Fibroblast of lung (primary cell): ENCODE data around the gene RIIAD1. TPM values are rescaled to one million over a fixed set of nuclear protein-coding genes. Genes with fewer than 3 reads are reported as not detected.
A peak's percentile ranks its signal among the peaks of the same experiment; 100 is the strongest.

Experiments used
- DNase-seq, 2 donors: peaks; one replicate each; pipeline versions ENCODE4 v3.0.0 to v3.0.0-alpha.2; 2010; ENCODE audit warnings: low read depth in 2 of 2
- H2AFZ ChIP-seq: 2 replicates; pipeline ENCODE4 v1.5.1; 2012; ENCODE audit warnings: low read length, control low read depth, inconsistent platforms
- H3K27ac ChIP-seq: 2 replicates; pipeline ENCODE4 v1.5.1; 2011; ENCODE audit warnings: low read length, control low read depth; ENCODE audit not compliant: insufficient read depth
- H3K27me3 ChIP-seq: 2 replicates; pipeline ENCODE4 v1.5.1; 2011; ENCODE audit warnings: mild to moderate bottlenecking, low read length; ENCODE audit not compliant: control insufficient read depth, insufficient read depth
- H3K36me3 ChIP-seq: 2 replicates; pipeline ENCODE4 v1.5.1; 2011; ENCODE audit warnings: low read length; ENCODE audit not compliant: control insufficient read depth, insufficient read depth
- H3K4me1 ChIP-seq: 2 replicates; pipeline ENCODE4 v1.5.1; 2011; ENCODE audit warnings: low read length; ENCODE audit not compliant: control insufficient read depth, insufficient read depth; ENCODE audit errors: extremely low read depth
- H3K4me2 ChIP-seq: 2 replicates; pipeline ENCODE4 v1.5.1; 2011; ENCODE audit warnings: low read length, control low read depth; ENCODE audit not compliant: insufficient read depth; ENCODE audit errors: extremely low read depth
- H3K4me3 ChIP-seq, 4 experiments: fragments of 200-600 bp in 1 of 4; sonication (generic) in 1 of 4; replicated peaks in 1 of 4; 2 replicates each; pipeline ENCODE4 v1.5.1; 2011 to 2016; ENCODE audit warnings: low read length in 4 of 4, low read depth in 3 of 4, mild to moderate bottlenecking in 3 of 4, control low read depth in 2 of 4, inconsistent platforms in 1 of 4, mixed read lengths in 1 of 4; ENCODE audit not compliant: insufficient read depth in 1 of 4; ENCODE audit errors: control extremely low read depth in 1 of 4
- H3K79me2 ChIP-seq: 2 replicates; pipeline ENCODE4 v1.5.1; 2012; ENCODE audit warnings: mild to moderate bottlenecking, low read length, inconsistent platforms; ENCODE audit not compliant: control insufficient read depth, insufficient read depth
- H3K9ac ChIP-seq: 2 replicates; pipeline ENCODE4 v1.5.1; 2011; ENCODE audit warnings: mild to moderate bottlenecking, low read length, control low read depth; ENCODE audit not compliant: insufficient read depth
- H3K9me3 ChIP-seq: 2 replicates; pipeline ENCODE4 v1.5.1; 2012; ENCODE audit warnings: low read depth, low read length; ENCODE audit not compliant: control insufficient read depth, insufficient read depth
- H4K20me1 ChIP-seq: 2 replicates; pipeline ENCODE4 v1.5.1; 2011; ENCODE audit warnings: low read length; ENCODE audit not compliant: control insufficient read depth, insufficient read depth; ENCODE audit errors: extremely low read depth
- CTCF ChIP-seq, 2 donors: IDR thresholded peaks in 1 of 2; conservative IDR thresholded peaks in 1 of 2; 1 replicate in 1 of 2; 2 replicates in 1 of 2; pipeline ENCODE4 v1.5.1; 2011 to 2012; ENCODE audit warnings: low read length in 2 of 2, control low read depth in 1 of 2, inconsistent platforms in 1 of 2, low read depth in 1 of 2, mild to moderate bottlenecking in 1 of 2
- EZH2 ChIP-seq: IDR thresholded peaks from 2 replicates; pipeline ENCODE4 v1.5.1; 2012; ENCODE audit warnings: low read length, control low read depth, mild to moderate bottlenecking; ENCODE audit errors: missing control alignments
- polyA plus RNA-seq, 2 donors: library from polyadenylated mRNA; depleted of rRNA in 1 of 2; stranded (reverse) in 1 of 2; unstranded in 1 of 2; fragments of >200 nt; gene quantifications; 2 replicates each; pipeline ENCODE4 v1.2.1, GENCODE V29; 2011 to 2012; ENCODE audit warnings: missing spikeins in 1 of 2
- total RNA-seq: library from RNA; depleted of rRNA; stranded (reverse); fragments of >200 nt; gene quantifications from 2 replicates; pipeline ENCODE4 v1.2.1, GENCODE V29; 2014

The RIIAD1 gene
- total and polyA plus RNA-seq, 2 donors (not counting 1 experiment from before 2014, with no cell fraction given), result not detected

- no peaks in the 10 kb centered on the region for H4K20me1 ChIP-seq
Measured at GRCh38 chr1:151728151-151729054, 7.1 kb downstream of the RIIAD1 start.

GRCh38 chr1:151729157-151729965 lies 8.0 kb downstream of the RIIAD1 start:
- H3K4me1 ChIP-seq, result no peaks in the 10 kb centered on the region
- no peak for DNase-seq
- H3K36me3 ChIP-seq, result no peaks in the 10 kb centered on the region
- TF ChIP-seq CTCF (conservative IDR thresholded peaks at IDR 0.05 in 1 of 2, IDR thresholded peaks at IDR 0.05 in 1 of 2; ENCODE audit: low read depth in 1 of 2, low read length in 2 of 2), result no peak
- TF ChIP-seq EZH2, result no peak
- H3K4me3 ChIP-seq, result no peak overlapping the region
- H3K79me2 ChIP-seq, result no peaks in the 10 kb centered on the region
- peaks cover 14% of the 10 kb centered on the region for H3K27me3 ChIP-seq
- no peaks in the 10 kb centered on the region for H3K9me3 ChIP-seq
- no peak overlapping the region for H2AFZ ChIP-seq
- H3K4me2 ChIP-seq, result no peak overlapping the region
- no peaks in the 10 kb centered on the region for H4K20me1 ChIP-seq
- no peak overlapping the region for H3K27ac ChIP-seq
- no peak overlapping the region for H3K9ac ChIP-seq

More at GRCh38 chr1:151728151-151729054, 7.1 kb downstream of the RIIAD1 start:
- H3K9me3 ChIP-seq, result no peaks in the 10 kb centered on the region
- H3K79me2 ChIP-seq, result no peaks in the 10 kb centered on the region
- peaks cover 16% of the 10 kb centered on the region for H3K27me3 ChIP-seq
- no peak overlapping the region for H3K9ac ChIP-seq
- peak; percentile 54 to 71 for DNase-seq
- no peak overlapping the region for H2AFZ ChIP-seq
- no peak overlapping the region for H3K27ac ChIP-seq
- H3K4me3 ChIP-seq, result peak overlapping the region in 1 of 4 experiments; percentile 12
- no peaks in the 10 kb centered on the region for H3K36me3 ChIP-seq
- peak overlapping the region; percentile 3 for H3K4me2 ChIP-seq
- H3K4me1 ChIP-seq, result no peaks in the 10 kb centered on the region
- TF ChIP-seq EZH2 (no peak), CTCF (conservative IDR thresholded peaks at IDR 0.05 in 1 of 2, IDR thresholded peaks at IDR 0.05 in 1 of 2; ENCODE audit: low read depth in 1 of 2, low read length in 2 of 2) (no peak)

- Histone ChIP-seq H3K4me3 (no peak overlapping the region), H3K9me3 (no peaks in the 10 kb centered on the region), H4K20me1 (no peaks in the 10 kb centered on the region), H3K4me1 (no peaks in the 10 kb centered on the region), H3K9ac (no peak overlapping the region), H2AFZ (no peak overlapping the region), H3K27me3 (peaks cover 14% of the 10 kb centered on the region), H3K36me3 (no peaks in the 10 kb centered on the region), H3K4me2 (no peak overlapping the region), H3K27ac (no peak overlapping the region), H3K79me2 (no peaks in the 10 kb centered on the region)
- DNase-seq, result no peak
- no peak for TF ChIP-seq EZH2
- TF ChIP-seq CTCF (conservative IDR thresholded peaks at IDR 0.05 in 1 of 2, IDR thresholded peaks at IDR 0.05 in 1 of 2; ENCODE audit: low read depth in 1 of 2, low read length in 2 of 2), result no peak
Measured at GRCh38 chr1:151729966-151730291, 8.6 kb downstream of the RIIAD1 start.
